Activated naive CD8-positive, alpha-beta T cell treated with anti-CD3 and anti-CD28 coated beads, Interleukin-2, amount 10 ng/mL, durations not matched to agents 7 days and 5 days (primary cell): Measurements from ENCODE around the gene OTOG. TPM values are rescaled to one million over a fixed set of nuclear protein-coding genes. Genes with fewer than 3 reads are reported as not detected.

Source experiments
- ATAC-seq: fragments of 150-1000 bp; cut with Tn5 transposase; one replicate; pipeline ENCODE4 v1.10.0; 2021; ENCODE audit warnings: low read depth, moderate library complexity
- POLR2A ChIA-PET: fragments of 350-600 bp; sonication (Branson Sonifier 250); formaldehyde crosslinking; loops from one replicate; lab custom pipeline; 2021; ENCODE audit warnings: antibody characterized with exemption; lab: Charles Lee
- DNase-seq: peaks from one replicate; pipeline ENCODE4 v3.0.0; 2021
- H3K27ac Mint-ChIP-seq: one replicate; pipeline ENCODE4 v1.8.0; 2022; ENCODE audit warnings: mild to moderate bottlenecking, mixed read lengths
- H3K27me3 Mint-ChIP-seq: one replicate; pipeline ENCODE4 v1.8.0; 2022; ENCODE audit warnings: mild to moderate bottlenecking, moderate library complexity, mixed read lengths
- H3K36me3 Mint-ChIP-seq: one replicate; pipeline ENCODE4 v1.8.0; 2021; ENCODE audit warnings: mild to moderate bottlenecking, mixed read lengths
- H3K4me1 Mint-ChIP-seq: one replicate; pipeline ENCODE4 v1.8.0; 2021; ENCODE audit warnings: mixed read lengths
- H3K4me3 Mint-ChIP-seq: one replicate; pipeline ENCODE4 v1.8.0; 2022; ENCODE audit warnings: mild to moderate bottlenecking, moderate library complexity, mixed read lengths
- H3K9me3 Mint-ChIP-seq: one replicate; pipeline ENCODE4 v1.8.0; 2021; ENCODE audit warnings: mixed read lengths
- total RNA-seq, 2 experiments: library from RNA; stranded (reverse); gene quantifications; one replicate each; pipeline ENCODE4 v1.2.3, GENCODE V29; 2021

Gene OTOG
- total RNA-seq, 2 experiments from 2014 or later: not detected

DNA sequence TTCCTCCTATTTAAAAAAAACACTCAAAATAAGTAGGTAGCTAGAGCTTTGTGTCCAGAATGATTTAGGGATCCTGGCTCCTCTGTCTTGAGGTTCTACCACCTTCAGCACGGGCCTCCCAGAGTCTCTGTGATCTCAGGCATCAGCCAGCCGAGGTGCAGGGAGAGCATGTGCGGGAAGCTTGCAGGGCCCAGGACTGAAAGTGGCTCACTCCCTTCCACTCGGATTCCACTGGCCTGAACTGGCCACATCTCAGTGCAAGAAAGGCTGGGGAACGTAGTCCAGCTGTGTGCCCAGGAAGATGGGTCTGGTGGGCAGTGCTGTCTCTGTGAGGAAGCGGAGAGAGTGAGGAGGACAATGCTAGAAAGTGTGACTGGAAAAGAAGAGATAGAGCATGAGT lies 104.0 kb downstream of the OTOG start:
- Mint-ChIP-seq H3K27me3 (peaks cover 30% of the 10 kb centered on the region), H3K9me3 (peaks cover 8% of the 10 kb centered on the region), H3K4me3 (no peak overlapping the region), H3K36me3 (no peaks in the 10 kb centered on the region), H3K4me1 (peaks cover 3% of the 10 kb centered on the region), H3K27ac (no peak overlapping the region)
- POLR2A ChIA-PET: no interaction called here
- DNase-seq (no peak), ATAC-seq (no peak)

DNA sequence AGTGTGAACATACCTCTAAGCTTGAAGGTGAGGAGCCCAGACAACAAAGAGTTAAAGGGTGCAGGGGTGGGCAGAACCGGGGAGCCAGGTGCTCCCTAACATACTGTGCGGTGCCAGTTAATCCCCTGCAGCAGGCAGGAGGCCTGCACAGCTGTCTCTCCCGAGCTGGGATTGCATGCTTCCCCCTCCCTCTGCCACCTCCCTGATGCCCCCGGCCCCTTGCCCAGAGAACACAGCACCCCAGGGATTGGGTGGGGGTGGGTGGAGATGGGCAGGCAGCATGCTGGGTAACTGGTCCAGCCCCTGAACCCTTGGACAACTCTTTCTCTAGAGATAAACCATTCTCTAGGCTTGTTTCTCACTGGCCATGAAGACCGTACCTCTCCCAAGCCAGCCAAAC lies 104.6 kb downstream of the OTOG start:
- Mint-ChIP-seq H3K27me3 (peaks cover 30% of the 10 kb centered on the region), H3K27ac (no peak overlapping the region), H3K4me3 (no peak overlapping the region), H3K4me1 (peaks cover 3% of the 10 kb centered on the region), H3K36me3 (no peaks in the 10 kb centered on the region), H3K9me3 (peaks cover 8% of the 10 kb centered on the region)
- no peak for DNase-seq
- no peak for ATAC-seq
- POLR2A ChIA-PET: no interaction called here

GRCh38 chr11:17652556-17652955 lies 105.5 kb downstream of the OTOG start:
- Mint-ChIP-seq H3K4me3 (no peak overlapping the region), H3K27me3 (peaks cover 30% of the 10 kb centered on the region), H3K36me3 (no peaks in the 10 kb centered on the region), H3K9me3 (peaks cover 7% of the 10 kb centered on the region), H3K27ac (no peak overlapping the region), H3K4me1 (peaks cover 3% of the 10 kb centered on the region)
- POLR2A ChIA-PET: no interaction called here
- ATAC-seq (no peak), DNase-seq (no peak)

GRCh38 chr11:17653611-17654010 lies 106.6 kb downstream of the OTOG start:
- ATAC-seq (no peak), DNase-seq (no peak)
- peaks cover 33% of the 10 kb centered on the region for H3K27me3 Mint-ChIP-seq
- H3K4me3 Mint-ChIP-seq: no peak overlapping the region
- H3K27ac Mint-ChIP-seq: no peak overlapping the region
- POLR2A ChIA-PET: no interaction called here
- no peaks in the 10 kb centered on the region for H3K36me3 Mint-ChIP-seq
- peaks cover 3% of the 10 kb centered on the region for H3K4me1 Mint-ChIP-seq
- H3K9me3 Mint-ChIP-seq: peaks cover 7% of the 10 kb centered on the region

GRCh38 chr11:17655682-17656081 lies 108.6 kb downstream of the OTOG start:
- H3K36me3 Mint-ChIP-seq: no peaks in the 10 kb centered on the region
- peaks cover 7% of the 10 kb centered on the region for H3K9me3 Mint-ChIP-seq
- no peak overlapping the region for H3K4me3 Mint-ChIP-seq
- POLR2A ChIA-PET: no interaction called here
- DNase-seq (no peak), ATAC-seq (no peak)
- no peak overlapping the region for H3K27ac Mint-ChIP-seq
- no peaks in the 10 kb centered on the region for H3K4me1 Mint-ChIP-seq
- H3K27me3 Mint-ChIP-seq: peaks cover 36% of the 10 kb centered on the region

DNA sequence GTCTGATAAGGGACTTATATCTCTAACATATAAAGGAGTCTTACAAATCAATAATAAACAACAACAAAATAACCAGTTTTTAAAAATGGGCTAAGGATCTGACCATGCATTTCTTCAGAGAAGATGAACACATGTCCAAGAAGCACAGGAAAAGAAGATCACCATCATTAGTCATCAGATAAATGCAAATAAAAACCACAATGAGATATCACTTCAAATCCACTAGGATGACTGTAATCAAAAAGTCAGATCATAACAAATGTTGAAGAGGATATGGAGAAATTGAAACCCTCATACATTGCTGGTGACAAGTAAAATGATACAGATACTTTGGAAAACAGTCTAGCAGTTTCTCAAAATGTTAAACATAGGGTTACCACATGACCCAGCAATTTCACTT lies 111.2 kb downstream of the OTOG start:
- Mint-ChIP-seq H3K36me3 (no peaks in the 10 kb centered on the region), H3K9me3 (peaks cover 7% of the 10 kb centered on the region), H3K4me1 (no peaks in the 10 kb centered on the region), H3K27ac (no peak overlapping the region), H3K4me3 (no peak overlapping the region), H3K27me3 (peaks cover 39% of the 10 kb centered on the region)
- ATAC-seq (no peak), DNase-seq (no peak)
- POLR2A ChIA-PET: no interaction called here

- no peak for ATAC-seq
- H3K27ac Mint-ChIP-seq: no peak overlapping the region
- peaks cover 39% of the 10 kb centered on the region for H3K27me3 Mint-ChIP-seq
- H3K4me1 Mint-ChIP-seq: no peaks in the 10 kb centered on the region
- no peak for DNase-seq
- no peaks in the 10 kb centered on the region for H3K36me3 Mint-ChIP-seq
- H3K9me3 Mint-ChIP-seq: no peaks in the 10 kb centered on the region
- POLR2A ChIA-PET: no interaction called here
- no peak overlapping the region for H3K4me3 Mint-ChIP-seq
Measured at GRCh38 chr11:17668166-17668565, 121.1 kb downstream of the OTOG start.

GRCh38 chr11:17672469-17672868 lies 125.4 kb downstream of the OTOG start:
- Mint-ChIP-seq H3K4me3 (no peak overlapping the region), H3K36me3 (no peaks in the 10 kb centered on the region), H3K27me3 (peaks cover 31% of the 10 kb centered on the region), H3K27ac (no peak overlapping the region), H3K9me3 (peaks cover 8% of the 10 kb centered on the region), H3K4me1 (no peaks in the 10 kb centered on the region)
- DNase-seq (no peak), ATAC-seq (no peak)
- POLR2A ChIA-PET: no interaction called here

DNA sequence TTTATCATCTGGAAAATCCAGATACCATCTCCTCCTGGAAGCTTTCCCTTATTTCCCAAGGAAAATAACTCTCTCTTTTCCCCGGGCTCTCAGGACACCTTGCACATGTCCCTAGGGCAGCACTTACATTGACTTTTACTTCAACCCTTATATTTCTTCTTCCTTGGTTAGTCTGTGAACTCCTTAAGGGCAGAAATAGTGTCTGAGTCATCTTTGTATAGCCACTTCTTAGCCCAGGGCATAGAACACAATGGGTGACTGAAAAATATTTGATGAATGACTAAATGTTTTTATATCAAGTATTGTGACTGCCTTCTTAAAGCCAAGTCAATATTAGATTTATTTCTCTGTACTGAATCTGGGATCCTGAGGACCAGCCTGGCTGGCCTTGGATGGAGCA lies 126.9 kb downstream of the OTOG start:
- H3K27me3 Mint-ChIP-seq: peaks cover 23% of the 10 kb centered on the region
- ATAC-seq (no peak), DNase-seq (no peak)
- H3K36me3 Mint-ChIP-seq: no peaks in the 10 kb centered on the region
- no peaks in the 10 kb centered on the region for H3K4me1 Mint-ChIP-seq
- peaks cover 8% of the 10 kb centered on the region for H3K9me3 Mint-ChIP-seq
- POLR2A ChIA-PET: no interaction called here
- H3K4me3 Mint-ChIP-seq: no peak overlapping the region
- H3K27ac Mint-ChIP-seq: no peak overlapping the region

- Mint-ChIP-seq H3K36me3 (no peaks in the 10 kb centered on the region), H3K4me3 (no peak overlapping the region), H3K27me3 (peaks cover 16% of the 10 kb centered on the region), H3K27ac (no peak overlapping the region), H3K9me3 (no peaks in the 10 kb centered on the region), H3K4me1 (no peaks in the 10 kb centered on the region)
- POLR2A ChIA-PET: no interaction called here
- DNase-seq: no peak
- ATAC-seq: no peak
Measured at GRCh38 chr11:17682848-17683247, 135.8 kb downstream of the OTOG start.

- Mint-ChIP-seq H3K4me1 (no peaks in the 10 kb centered on the region), H3K4me3 (no peak overlapping the region), H3K27ac (no peak overlapping the region), H3K9me3 (no peaks in the 10 kb centered on the region), H3K27me3 (peaks cover 16% of the 10 kb centered on the region), H3K36me3 (no peaks in the 10 kb centered on the region)
- ATAC-seq: no peak
- no peak for DNase-seq
- POLR2A ChIA-PET: no interaction called here
Measured at GRCh38 chr11:17683377-17684161, 136.5 kb downstream of the OTOG start.

GRCh38 chr11:17684550-17684949 lies 137.5 kb downstream of the OTOG start:
- H3K36me3 Mint-ChIP-seq: no peaks in the 10 kb centered on the region
- no peak overlapping the region for H3K4me3 Mint-ChIP-seq
- no peaks in the 10 kb centered on the region for H3K4me1 Mint-ChIP-seq
- H3K9me3 Mint-ChIP-seq: no peaks in the 10 kb centered on the region
- H3K27me3 Mint-ChIP-seq: peaks cover 16% of the 10 kb centered on the region
- DNase-seq (no peak), ATAC-seq (no peak)
- H3K27ac Mint-ChIP-seq: no peak overlapping the region
- POLR2A ChIA-PET: no interaction called here

DNA sequence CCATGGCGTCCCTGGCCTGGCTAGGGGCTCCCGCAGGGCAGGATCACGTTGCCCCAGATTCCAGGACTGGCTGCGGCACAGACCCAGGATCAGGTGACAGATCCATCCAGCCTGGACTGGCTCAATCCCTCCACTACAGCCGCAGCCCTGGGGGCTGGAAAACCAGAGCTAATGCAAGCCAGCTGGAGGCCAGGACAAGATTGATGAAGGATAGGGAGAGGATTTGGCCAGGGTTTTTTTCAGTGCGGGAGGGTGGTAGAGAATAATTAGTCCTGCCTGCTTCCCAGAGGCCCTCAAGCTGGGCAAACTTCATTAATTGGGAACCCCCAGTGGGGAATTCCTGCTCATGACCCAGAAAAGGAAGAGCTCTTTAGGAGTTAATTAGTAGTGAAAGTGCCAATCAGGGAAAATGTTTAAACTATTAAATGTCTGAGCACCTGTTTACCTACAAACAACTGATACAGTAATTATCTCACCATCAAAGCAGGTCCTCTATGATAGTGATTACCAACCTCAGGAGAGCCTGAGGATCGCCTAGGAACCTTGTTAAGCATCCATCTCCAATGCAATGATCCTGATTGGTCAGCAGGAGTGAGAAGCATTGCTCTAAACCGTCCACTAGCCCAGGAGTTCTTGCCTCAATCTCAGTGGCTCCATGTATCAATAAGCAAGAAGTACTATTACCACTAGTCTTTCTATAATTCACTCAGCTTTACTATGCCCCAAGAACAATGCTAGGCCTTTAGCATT lies 139.3 kb downstream of the OTOG start:
- H3K27me3 Mint-ChIP-seq: peaks cover 18% of the 10 kb centered on the region
- no peak overlapping the region for H3K27ac Mint-ChIP-seq
- no peak overlapping the region for H3K4me3 Mint-ChIP-seq
- no peaks in the 10 kb centered on the region for H3K4me1 Mint-ChIP-seq
- no peak for DNase-seq
- H3K36me3 Mint-ChIP-seq: no peaks in the 10 kb centered on the region
- POLR2A ChIA-PET: no interaction called here
- ATAC-seq: no peak
- H3K9me3 Mint-ChIP-seq: no peaks in the 10 kb centered on the region
